Small intestine (tissue), 7 donors: ENCODE measurements around the gene CNGA1. TPM values are rescaled to one million over a fixed set of nuclear protein-coding genes. Genes with fewer than 3 reads are reported as not detected.

ENCODE experiments used
- DNase-seq, 2 donors: peaks; one replicate each; pipeline versions ENCODE4 v3.0.0 to v3.0.0-alpha.2; 2013
- FAIRE-seq: peaks from 2 replicates; lab custom pipeline; 2012; peaks lifted over from hg19 to GRCh38; lab: Jason Lieb, UNC
- H3K27ac ChIP-seq, 3 donors: one replicate each; pipeline ENCODE4 v1.5.1; 2013; ENCODE audit warnings: low read length in 2 of 3, mild to moderate bottlenecking in 2 of 3, control low read depth in 1 of 3, inconsistent platforms in 1 of 3, low read depth in 1 of 3, moderate library complexity in 1 of 3
- H3K27me3 ChIP-seq, 3 donors: one replicate each; pipeline ENCODE4 v1.6.1; 2013; ENCODE audit warnings: low read length in 3 of 3, inconsistent platforms in 1 of 3; ENCODE audit not compliant: control insufficient read depth in 3 of 3, insufficient read depth in 3 of 3
- H3K36me3 ChIP-seq, 3 donors: one replicate each; pipeline ENCODE4 v1.6.1; 2013; ENCODE audit warnings: low read length in 3 of 3, inconsistent platforms in 1 of 3, low read depth in 1 of 3, mild to moderate bottlenecking in 1 of 3, moderate library complexity in 1 of 3; ENCODE audit not compliant: control insufficient read depth in 3 of 3, insufficient read depth in 2 of 3
- H3K4me1 ChIP-seq, 3 donors: one replicate each; pipeline ENCODE4 v1.6.1; 2013; ENCODE audit warnings: low read length in 2 of 3, inconsistent platforms in 1 of 3, low read depth in 1 of 3, mild to moderate bottlenecking in 1 of 3, moderate library complexity in 1 of 3; ENCODE audit not compliant: control insufficient read depth in 3 of 3, insufficient read depth in 2 of 3
- H3K4me3 ChIP-seq, 3 donors: one replicate each; pipeline ENCODE4 v1.5.1; 2013; ENCODE audit warnings: low read length in 3 of 3, control low read depth in 1 of 3, inconsistent platforms in 1 of 3, low read depth in 1 of 3, mild to moderate bottlenecking in 1 of 3, moderate library complexity in 1 of 3
- H3K9me3 ChIP-seq, 2 donors: one replicate each; pipeline ENCODE4 v1.6.1; 2013; ENCODE audit warnings: low read depth in 1 of 2, low read length in 1 of 2; ENCODE audit not compliant: control insufficient read depth in 2 of 2, insufficient read depth in 1 of 2
- WGBS, 3 donors: extraction: QIAGEN DNeasy Blood & Tissue Kit; methylation state at CpG; one replicate each; pipeline ENCODE4 v1.1.7; 2013; 5-methylcytosine and 5-hydroxymethylcytosine counted together
- polyA plus RNA-seq, 4 donors: library from polyadenylated mRNA; stranded (reverse) in 3 of 4; unstranded in 1 of 4; fragments of 200-250 nt in 3 of 4; fragments of 120-200 nt in 1 of 4; gene quantifications; one replicate each; pipeline versions ENCODE4 v1.2.1 to v1.2.3, GENCODE V29; 2013
- donor health status: healthy with polysubstance abuse.
- donor health status: control.
- donor health status: control.
- donor health status: Bipolar disorder and iron deficiency.
- donor health status: healthy.

The CNGA1 gene
- polyA plus RNA-seq, 4 donors, result 1.4 to 10.5 (median 6.1) TPM

- FAIRE-seq (no peak), DNase-seq (no peak)
- Histone ChIP-seq H3K4me3 (no peak overlapping the region), H3K27me3 (no peaks in the 10 kb centered on the region), H3K4me1 (peaks cover 0 to 18% (median 0%) of the 10 kb centered on the region in 3 donors), H3K36me3 (peaks cover 0 to 17% (median 0%) of the 10 kb centered on the region in 3 donors), H3K27ac (no peak overlapping the region), H3K9me3 (no peaks in the 10 kb centered on the region)
Observed at GRCh38 chr4:48027653-48028052, 11.2 kb upstream of the CNGA1 start.

GRCh38 chr4:48025005-48025404 lies 8.5 kb upstream of the CNGA1 start:
- peaks cover 0 to 17% (median 0%) of the 10 kb centered on the region in 3 donors for H3K36me3 ChIP-seq
- peaks cover 0 to 25% (median 0%) of the 10 kb centered on the region in 3 donors for H3K4me1 ChIP-seq
- H3K27me3 ChIP-seq, result no peaks in the 10 kb centered on the region
- FAIRE-seq (no peak), DNase-seq (no peak)
- 41 to 51% (median 45%) methylated on average over 2 of the region's 2 CpGs for WGBS, 3 donors
- no peaks in the 10 kb centered on the region for H3K9me3 ChIP-seq
- no peak overlapping the region for H3K4me3 ChIP-seq
- no peak overlapping the region for H3K27ac ChIP-seq

- peaks cover 0 to 29% (median 2%) of the 10 kb centered on the region in 3 donors for H3K4me1 ChIP-seq
- DNase-seq (no peak), FAIRE-seq (no peak)
- H3K36me3 ChIP-seq, result peaks cover 0 to 17% (median 0%) of the 10 kb centered on the region in 3 donors
- 70 to 90% (median 80%) methylated on average over 4 of the region's 4 CpGs for WGBS, 3 donors
- no peaks in the 10 kb centered on the region for H3K9me3 ChIP-seq
- no peak overlapping the region for H3K27ac ChIP-seq
- H3K27me3 ChIP-seq, result no peaks in the 10 kb centered on the region
- no peak overlapping the region for H3K4me3 ChIP-seq
Observed at GRCh38 chr4:48024522-48024921, 8.0 kb upstream of the CNGA1 start.

- H3K4me1 ChIP-seq, result peaks cover 0 to 40% (median 4%) of the 10 kb centered on the region in 3 donors
- no peak overlapping the region for H3K4me3 ChIP-seq
- FAIRE-seq, result no peak
- H3K9me3 ChIP-seq, result no peaks in the 10 kb centered on the region
- peaks cover 0 to 17% (median 0%) of the 10 kb centered on the region in 3 donors for H3K36me3 ChIP-seq
- DNase-seq, result peak; percentile 68 to 81
- H3K27me3 ChIP-seq, result peaks cover 0 to 3% (median 0%) of the 10 kb centered on the region in 3 donors
- H3K27ac ChIP-seq, result peak overlapping the region in 1 of 3 donors; percentile 100
- WGBS, 3 donors, result 17 to 51% (median 35%) methylated on average over 3 of the region's 3 CpGs
Observed at GRCh38 chr4:48022192-48022799, 5.8 kb upstream of the CNGA1 start.

- peaks cover 0 to 13% (median 0%) of the 10 kb centered on the region in 3 donors for H3K36me3 ChIP-seq
- peaks cover 0 to 9% (median 2%) of the 10 kb centered on the region in 3 donors for H3K27me3 ChIP-seq
- H3K4me3 ChIP-seq, result no peak overlapping the region
- H3K9me3 ChIP-seq, result no peaks in the 10 kb centered on the region
- 0 to 79% (median 12%) methylated on average over 1 of the region's 1 CpG for WGBS, 3 donors
- DNase-seq (peak in 1 of 2 donors; percentile 42), FAIRE-seq (no peak)
- H3K27ac ChIP-seq, result peak overlapping the region in 1 of 3 donors; percentile 100
- peaks cover 0 to 40% (median 4%) of the 10 kb centered on the region in 3 donors for H3K4me1 ChIP-seq
Observed at GRCh38 chr4:48021100-48021499, 4.6 kb upstream of the CNGA1 start.

GRCh38 chr4:48018112-48018511 lies 1.6 kb upstream of the CNGA1 start:
- WGBS, 3 donors, result 21 to 56% (median 33%) methylated on average over 2 of the region's 2 CpGs
- H3K27me3 ChIP-seq, result peaks cover 0 to 9% (median 2%) of the 10 kb centered on the region in 3 donors
- no peaks in the 10 kb centered on the region for H3K36me3 ChIP-seq
- FAIRE-seq (no peak), DNase-seq (peak; percentile 29 to 37)
- H3K9me3 ChIP-seq, result peaks cover 0 to 8% of the 10 kb centered on the region in 2 donors
- H3K27ac ChIP-seq, result peak overlapping the region in 1 of 3 donors; percentile 100
- H3K4me3 ChIP-seq, result peak overlapping the region in 2 of 3 donors; percentile 56 to 75
- peaks cover 0 to 46% (median 4%) of the 10 kb centered on the region in 3 donors for H3K4me1 ChIP-seq

- Histone ChIP-seq H3K27ac (peak overlapping the region; percentile 77 to 100 (median 93)), H3K4me3 (peak overlapping the region; percentile 56 to 75 (median 70)), H3K36me3 (no peaks in the 10 kb centered on the region), H3K27me3 (peaks cover 0 to 9% (median 3%) of the 10 kb centered on the region in 3 donors), H3K9me3 (peaks cover 0 to 11% of the 10 kb centered on the region in 2 donors), H3K4me1 (peaks cover 0 to 38% (median 4%) of the 10 kb centered on the region in 3 donors)
- WGBS, 3 donors, result 0 to 2% (median 1%) methylated on average over 34 to 35 of the region's 35 CpGs
- DNase-seq, result peak; percentile 79 to 89
- FAIRE-seq, result no peak
Observed at GRCh38 chr4:48017108-48017571, 659 bp upstream of the CNGA1 start.

GRCh38 chr4:48015678-48016077 lies 803 bp downstream of the CNGA1 start:
- H3K27ac ChIP-seq, result peak overlapping the region; percentile 72 to 100 (median 74)

More at GRCh38 chr4:48015678-48016077, 803 bp downstream of the CNGA1 start:
- Histone ChIP-seq H3K36me3 (peaks cover 0 to 1% (median under 1%) of the 10 kb centered on the region in 3 donors), H3K4me3 (peak overlapping the region in 2 of 3 donors; percentile 56 to 75), H3K4me1 (peaks cover 0 to 28% (median 4%) of the 10 kb centered on the region in 3 donors), H3K27me3 (peaks cover 0 to 9% (median 3%) of the 10 kb centered on the region in 3 donors), H3K9me3 (peaks cover 0 to 11% of the 10 kb centered on the region in 2 donors)
- WGBS, 3 donors, result 19 to 62% (median 36%) methylated on average over 5 of the region's 5 CpGs
- FAIRE-seq (no peak), DNase-seq (no peak)
